GM13977 (cell line): ENCODE data around the gene SVOP.
"Not testable (repeated sequence)": the region's sequence is repeated elsewhere in the genome, so short reads cannot be mapped to it uniquely, and the experiment has no call there.

Experiments used
- DNase-seq: peaks from one replicate; pipeline ENCODE4 v3.0.0; 2012; ENCODE audit warnings: low spot score
- CTCF ChIP-seq: IDR thresholded peaks from 2 replicates; pipeline ENCODE4 v1.5.1; 2012; ENCODE audit warnings: mild to moderate bottlenecking, control low read depth; ENCODE audit not compliant: insufficient read depth; ENCODE audit errors: extremely low read depth, missing control alignments
- in situ Hi-C: fragments of 300-500 bp; cut with MboI; formaldehyde crosslinking; loops from one replicate; pipeline ENCODE4 v1.12.0; 2022; ENCODE audit warnings: low sequenced_read_pairs, low pct_unique_long_range_greater_than_20kb, mixed read lengths, inconsistent platforms; ENCODE audit not compliant: unreplicated experiment

SVOP gene

GRCh38 chr12:109029411-109029810, 8.5 kb upstream of the SVOP start:
- DNase-seq: no peak
- in situ Hi-C loops: no loop called here
- no peak for TF ChIP-seq CTCF

GRCh38 chr12:109028624-109029023, 7.8 kb upstream of the SVOP start:
- in situ Hi-C loops, DNase-seq: not testable (repeated sequence)

- TF ChIP-seq CTCF: no peak
- in situ Hi-C loops: no loop called here
- DNase-seq: no peak
Observed at GRCh38 chr12:109027767-109028166, 6.9 kb upstream of the SVOP start.

- in situ Hi-C loops: no loop called here
- no peak for DNase-seq
- no peak for TF ChIP-seq CTCF
Observed at GRCh38 chr12:109020146-109020795, 597 bp downstream of the SVOP start.

- DNase-seq: no peak
- no peak for TF ChIP-seq CTCF
Observed at GRCh38 chr12:109018296-109018695, 2.6 kb downstream of the SVOP start.

GRCh38 chr12:109016978-109017377, 3.9 kb downstream of the SVOP start:
- in situ Hi-C loops: no loop called here
- TF ChIP-seq CTCF: no peak
- DNase-seq: no peak

More at GRCh38 chr12:109018296-109018695, 2.6 kb downstream of the SVOP start:
- in situ Hi-C loops: no loop called here

GRCh38 chr12:109016016-109016415, 4.9 kb downstream of the SVOP start:
- TF ChIP-seq CTCF: no peak
- DNase-seq: no peak
- in situ Hi-C loops: no loop called here
